SK-N-MC (cell line): ENCODE results near the gene CEP83.
A peak's percentile ranks its signal among the peaks of the same experiment; 100 is the strongest.

Experiments
- EZH2 ChIP-seq: fragments of 200-600 bp; sonication (generic); IDR thresholded peaks from one replicate; pipeline ENCODE4 v1.6.1; 2017; ENCODE audit warnings: antibody characterized with exemption
- POLR2AphosphoS5 ChIP-seq: IDR thresholded peaks from 2 replicates; pipeline ENCODE4 v1.6.1; 2012; ENCODE audit warnings: mild to moderate bottlenecking, low read depth, low read length, borderline replicate concordance

DNA sequence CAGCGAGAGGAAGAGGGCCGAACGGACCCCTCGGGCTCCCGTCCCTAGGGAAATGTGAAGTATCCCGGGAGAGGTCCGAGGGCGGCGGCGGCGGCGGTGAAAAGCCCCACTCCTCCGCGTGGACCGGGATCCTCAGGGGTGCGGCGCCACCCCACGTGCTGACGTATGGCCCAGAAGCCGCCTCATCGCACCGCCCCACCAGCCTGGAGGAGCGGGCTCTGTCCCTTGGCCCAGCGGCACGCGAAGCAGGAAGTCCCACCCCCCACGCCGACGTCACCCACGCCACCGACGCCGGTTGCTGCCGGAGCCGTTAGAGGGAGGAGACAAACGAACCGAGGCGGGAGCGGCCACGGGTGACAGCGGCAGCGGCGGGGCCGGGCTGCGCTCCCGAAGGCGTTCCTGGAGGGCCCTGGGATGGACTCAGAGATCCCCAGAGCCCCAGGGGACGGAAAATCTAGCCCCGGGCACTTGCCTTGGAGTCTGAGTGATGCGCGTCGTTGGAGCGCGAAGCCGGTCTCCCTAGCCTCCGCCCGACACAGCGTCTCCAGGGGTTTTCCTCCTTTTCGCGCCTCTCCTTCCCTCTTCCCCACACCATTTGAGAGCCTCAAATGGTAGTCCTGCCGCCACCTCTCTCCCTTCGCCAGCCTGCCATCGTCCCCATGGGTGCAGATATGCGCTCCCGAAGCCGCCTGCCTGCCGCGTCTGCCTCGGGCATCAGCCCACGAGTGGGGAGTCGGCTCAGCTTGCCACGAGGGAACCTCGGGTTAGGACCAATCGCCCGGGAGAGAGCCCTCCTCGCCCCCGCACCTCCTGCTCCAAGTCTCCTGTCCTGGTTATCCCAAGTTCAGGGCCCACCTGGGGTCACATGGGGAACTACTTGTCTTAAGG lies at the start of gene CEP83:
- TF ChIP-seq EZH2 = no peak
- TF ChIP-seq POLR2AphosphoS5 = peak; percentile 96
